Neuronal stem cell (in vitro differentiated cells): ENCODE measurements around the gene TBC1D16.

ENCODE experiments used
- DNase-seq: peaks from one replicate; pipeline ENCODE4 v3.0.0-alpha.2; 2013; ENCODE audit warnings: low spot score
- H2AFZ ChIP-seq: one replicate; pipeline ENCODE4 v1.6.1; 2013; ENCODE audit warnings: mild to moderate bottlenecking, low read length, inconsistent platforms
- H2AK5ac ChIP-seq: 2 replicates; pipeline ENCODE4 v1.6.1; 2013; ENCODE audit warnings: low read depth, mild to moderate bottlenecking, inconsistent platforms, low read length, moderate library complexity, mixed read lengths
- H2BK120ac ChIP-seq: 2 replicates; pipeline ENCODE4 v1.6.1; 2013; ENCODE audit warnings: low read depth, mild to moderate bottlenecking, inconsistent platforms, low read length, moderate library complexity, mixed read lengths
- H2BK12ac ChIP-seq: one replicate; pipeline ENCODE4 v1.6.1; 2013; ENCODE audit warnings: low read length, inconsistent platforms
- H2BK15ac ChIP-seq: 2 replicates; pipeline ENCODE4 v1.6.1; 2013; ENCODE audit warnings: mild to moderate bottlenecking, low read length, inconsistent platforms, mixed read lengths
- H2BK5ac ChIP-seq: one replicate; pipeline ENCODE4 v1.6.1; 2013; ENCODE audit warnings: inconsistent platforms, mild to moderate bottlenecking, low read length, moderate library complexity
- H3K14ac ChIP-seq: one replicate; pipeline ENCODE4 v1.6.1; 2013; ENCODE audit warnings: low read length, inconsistent platforms
- H3K18ac ChIP-seq: 2 replicates; pipeline ENCODE4 v1.6.1; 2013; ENCODE audit warnings: low read length, inconsistent platforms
- H3K23ac ChIP-seq: 2 replicates; pipeline ENCODE4 v1.6.1; 2013; ENCODE audit warnings: low read depth, mild to moderate bottlenecking, mixed read lengths, low read length, inconsistent platforms; ENCODE audit not compliant: poor library complexity
- H3K27ac ChIP-seq: replicated peaks from 3 replicates; pipeline ENCODE4 v1.5.1; 2013; ENCODE audit warnings: low read length, inconsistent platforms
- H3K27me3 ChIP-seq, 3 experiments: 2 replicates each; pipeline ENCODE4 v1.6.1; 2013; ENCODE audit warnings: low read length in 3 of 3, mild to moderate bottlenecking in 2 of 3, inconsistent platforms in 1 of 3, low read depth in 1 of 3, mixed read lengths in 1 of 3, moderate library complexity in 1 of 3; ENCODE audit not compliant: control insufficient read depth in 3 of 3, insufficient read depth in 3 of 3
- H3K36me3 ChIP-seq, 2 donors: replicated peaks in 1 of 2; 2 replicates each; pipeline ENCODE4 v1.6.1; 2013; ENCODE audit warnings: low read length in 2 of 2; ENCODE audit not compliant: control insufficient read depth in 2 of 2, insufficient read depth in 2 of 2
- H3K4ac ChIP-seq: 2 replicates; pipeline ENCODE4 v1.6.1; 2013; ENCODE audit warnings: inconsistent platforms, mild to moderate bottlenecking, low read length, moderate library complexity
- H3K4me1 ChIP-seq, 2 donors: 1 replicate in 1 of 2; 2 replicates in 1 of 2; pipeline ENCODE4 v1.6.1; 2013; ENCODE audit warnings: low read length in 2 of 2, low read depth in 1 of 2; ENCODE audit not compliant: control insufficient read depth in 2 of 2, insufficient read depth in 1 of 2
- H3K4me2 ChIP-seq: one replicate; pipeline ENCODE4 v1.6.1; 2013; ENCODE audit warnings: mild to moderate bottlenecking, low read length, inconsistent platforms; ENCODE audit not compliant: insufficient read depth, poor library complexity, severe bottlenecking
- H3K4me3 ChIP-seq, 2 donors: 2 replicates each; pipeline ENCODE4 v1.5.1; 2013; ENCODE audit warnings: low read length in 2 of 2, mild to moderate bottlenecking in 2 of 2, inconsistent platforms in 1 of 2, moderate library complexity in 1 of 2
- H3K79me1 ChIP-seq: one replicate; pipeline ENCODE4 v1.6.1; 2013; ENCODE audit warnings: low read depth, mild to moderate bottlenecking, inconsistent platforms, low read length, moderate library complexity
- H3K9ac ChIP-seq: one replicate; pipeline ENCODE4 v1.6.1; 2013; ENCODE audit warnings: mild to moderate bottlenecking, low read depth, low read length, inconsistent platforms; ENCODE audit not compliant: poor library complexity
- H3K9me3 ChIP-seq, 2 donors: replicated peaks in 1 of 2; 2 replicates each; pipeline versions ENCODE3 to v1.6.1; 2013; ENCODE audit warnings: low read length in 2 of 2, mild to moderate bottlenecking in 2 of 2, inconsistent platforms in 1 of 2, low read depth in 1 of 2, mixed read lengths in 1 of 2, moderate library complexity in 1 of 2; ENCODE audit not compliant: control insufficient read depth in 2 of 2, insufficient read depth in 1 of 2
- H4K8ac ChIP-seq: one replicate; pipeline ENCODE4 v1.6.1; 2013; ENCODE audit warnings: low read depth, mild to moderate bottlenecking, inconsistent platforms, low read length, moderate library complexity
- H4K91ac ChIP-seq: one replicate; pipeline ENCODE4 v1.6.1; 2013; ENCODE audit warnings: low read length, low read depth, mild to moderate bottlenecking, inconsistent platforms; ENCODE audit not compliant: poor library complexity
- WGBS, 2 donors: extraction: QIAGEN DNeasy Blood & Tissue Kit; methylation state at CpG; one replicate each; pipeline ENCODE4 v1.1.7; 2013; ENCODE audit warnings: missing lambda C conversion rate in 2 of 2, mixed read lengths in 1 of 2; ENCODE audit not compliant: insufficient read length in 2 of 2, insufficient replicate concordance in 1 of 2; ENCODE audit errors: extremely low coverage in 2 of 2; 5-methylcytosine and 5-hydroxymethylcytosine counted together

The TBC1D16 gene

DNA sequence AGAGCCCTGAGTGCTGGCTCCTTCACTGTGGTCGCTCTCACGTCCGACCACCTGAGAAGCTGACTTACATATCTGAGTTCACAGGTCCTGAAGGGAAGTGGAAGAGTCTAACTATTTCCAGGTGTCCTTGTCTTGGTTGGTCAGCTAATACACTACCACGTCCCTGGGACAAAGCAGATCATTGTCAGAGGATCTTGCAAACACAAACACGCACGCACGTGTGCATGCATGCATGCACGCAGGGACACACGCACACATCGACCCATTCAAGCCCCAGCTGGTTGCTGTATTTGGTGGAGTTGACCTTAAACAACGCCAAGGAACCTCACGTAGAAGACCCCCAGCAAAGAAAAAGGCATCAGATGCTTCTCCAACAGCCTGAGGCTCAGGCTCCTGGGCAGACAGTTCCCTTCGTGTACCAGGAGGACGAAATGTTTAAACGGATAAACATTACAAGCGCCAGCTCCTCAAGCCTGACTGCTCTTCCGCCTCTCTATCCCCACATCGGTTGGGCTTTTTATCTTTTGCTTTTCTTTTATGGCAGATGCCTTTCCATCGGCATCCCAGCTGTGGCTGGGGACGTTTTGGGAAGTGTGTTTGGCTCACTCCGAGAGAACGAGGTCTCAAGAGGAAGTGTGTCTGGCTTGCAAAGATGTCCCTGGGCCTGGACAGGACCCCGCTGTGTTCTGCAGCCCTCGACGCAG is 95.8 kb downstream of the TBC1D16 start:
- no peak overlapping the region for H3K18ac ChIP-seq
- no CpG with 5 or more reads among the region's 25 CpGs for WGBS, 2 donors
- no peak overlapping the region for H3K4me2 ChIP-seq
- H3K9ac ChIP-seq, result no peak overlapping the region
- no peak overlapping the region for H2BK5ac ChIP-seq
- H4K8ac ChIP-seq, result no peak overlapping the region
- H2BK12ac ChIP-seq, result no peak overlapping the region
- H2BK15ac ChIP-seq, result no peak overlapping the region
- peaks cover 23 to 72% of the 10 kb centered on the region in 2 donors for H3K36me3 ChIP-seq
- no peak overlapping the region for H2AFZ ChIP-seq
- H3K4ac ChIP-seq, result no peak overlapping the region
- no peaks in the 10 kb centered on the region for H3K9me3 ChIP-seq
- H3K23ac ChIP-seq, result no peak overlapping the region
- no peak overlapping the region for H2BK120ac ChIP-seq
- H3K79me1 ChIP-seq, result peaks cover 2% of the 10 kb centered on the region
- H3K14ac ChIP-seq, result no peak overlapping the region
- no peak overlapping the region for H2AK5ac ChIP-seq
- H3K4me3 ChIP-seq, result no peak overlapping the region
- no peak overlapping the region for H4K91ac ChIP-seq
- H3K4me1 ChIP-seq, result peaks cover 0 to 26% of the 10 kb centered on the region in 2 donors
- no peak for DNase-seq
- no peaks in the 10 kb centered on the region for H3K27me3 ChIP-seq
- no peak overlapping the region for H3K27ac ChIP-seq

- Histone ChIP-seq H3K4ac (no peak overlapping the region), H2BK15ac (no peak overlapping the region), H3K9ac (no peak overlapping the region), H3K14ac (no peak overlapping the region), H3K36me3 (peaks cover 18 to 63% of the 10 kb centered on the region in 2 donors), H3K23ac (no peak overlapping the region), H2BK120ac (no peak overlapping the region), H3K27ac (no peak overlapping the region), H2AK5ac (no peak overlapping the region), H3K4me1 (peaks cover 0 to 26% of the 10 kb centered on the region in 2 donors), H4K8ac (no peak overlapping the region), H3K27me3 (no peaks in the 10 kb centered on the region), H2BK5ac (no peak overlapping the region), H3K4me2 (no peak overlapping the region), H2AFZ (no peak overlapping the region), H4K91ac (no peak overlapping the region), H2BK12ac (no peak overlapping the region), H3K4me3 (no peak overlapping the region), H3K18ac (no peak overlapping the region), H3K79me1 (peaks cover 2% of the 10 kb centered on the region), H3K9me3 (no peaks in the 10 kb centered on the region)
- DNase-seq, result no peak
- no CpG with 5 or more reads among the region's 7 CpGs for WGBS, 2 donors
Measured at GRCh38 chr17:79939094-79939435, 96.6 kb downstream of the TBC1D16 start.

DNA sequence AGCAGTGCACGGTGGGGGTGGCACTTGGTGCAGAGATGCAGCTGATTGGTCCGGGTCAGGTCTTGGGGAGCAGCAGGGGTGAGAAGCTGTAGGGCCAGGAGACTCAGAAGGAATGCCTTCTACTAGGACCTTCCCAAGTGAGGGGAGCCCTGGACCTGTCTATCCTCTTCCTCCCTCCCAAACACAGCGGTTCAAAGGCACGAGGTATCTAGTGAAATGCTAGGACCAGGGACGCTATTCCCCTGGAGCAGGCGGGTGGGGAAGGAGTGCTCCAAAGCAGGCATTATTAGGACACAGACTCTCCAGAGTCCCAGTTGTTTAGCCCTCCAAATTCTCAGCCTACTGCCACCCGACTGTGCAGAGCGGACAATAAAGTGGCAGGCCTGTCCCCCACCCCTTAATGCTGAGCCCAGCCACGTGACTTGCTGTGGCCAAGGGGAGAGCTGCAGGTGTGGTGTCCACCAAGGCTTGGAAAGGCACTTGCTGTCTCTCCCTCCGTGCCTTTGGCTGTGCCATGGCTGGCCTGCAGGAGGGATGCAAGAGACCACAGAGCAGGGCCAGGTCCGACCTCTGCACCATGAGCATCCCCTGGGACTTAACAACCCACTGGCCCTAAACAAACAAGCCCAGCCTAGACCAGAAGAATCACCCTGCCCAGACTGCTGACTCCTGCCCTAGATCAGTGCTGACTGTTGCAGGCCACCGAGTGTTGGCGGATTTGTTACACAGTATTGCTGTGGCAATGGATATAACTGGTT is 97.2 kb downstream of the TBC1D16 start:
- H3K9me3 ChIP-seq, result no peaks in the 10 kb centered on the region
- no peak for DNase-seq
- H3K23ac ChIP-seq, result peak overlapping the region; percentile 30
- H3K4me1 ChIP-seq, result peaks cover 0 to 21% of the 10 kb centered on the region in 2 donors
- H3K4ac ChIP-seq, result no peak overlapping the region
- no peak overlapping the region for H3K9ac ChIP-seq
- no peak overlapping the region for H2AK5ac ChIP-seq
- no peak overlapping the region for H3K4me2 ChIP-seq
- H2BK5ac ChIP-seq, result no peak overlapping the region
- no peaks in the 10 kb centered on the region for H3K27me3 ChIP-seq
- no peak overlapping the region for H2AFZ ChIP-seq
- H2BK15ac ChIP-seq, result no peak overlapping the region
- H3K36me3 ChIP-seq, result peaks cover 14 to 58% of the 10 kb centered on the region in 2 donors
- no peak overlapping the region for H3K14ac ChIP-seq
- no peak overlapping the region for H3K4me3 ChIP-seq
- H3K79me1 ChIP-seq, result peaks cover 2% of the 10 kb centered on the region
- H4K8ac ChIP-seq, result peak overlapping the region; percentile 29
- peak overlapping the region; percentile 82 for H3K18ac ChIP-seq
- no peak overlapping the region for H4K91ac ChIP-seq
- WGBS, 2 donors, result no CpG with 5 or more reads among the region's 13 CpGs
- no peak overlapping the region for H3K27ac ChIP-seq
- H2BK12ac ChIP-seq, result no peak overlapping the region
- no peak overlapping the region for H2BK120ac ChIP-seq
